DND-41 (cell line): ENCODE data around the gene TPPP2.

Experiments used
- ATAC-seq: fragments of 200-7000 bp; cut with Tn5 transposase; 3 replicates; pipeline ENCODE4 v1.9.1; 2021; ENCODE audit warnings: low read depth; ENCODE audit not compliant: insufficient read depth
- DNase-seq: peaks from one replicate; pipeline ENCODE4 v3.0.0-alpha.2; 2020
- H2AFZ ChIP-seq: 2 replicates; pipeline ENCODE4 v1.6.0; 2012; ENCODE audit warnings: low read depth, low read length
- H3K27ac ChIP-seq: 2 replicates; pipeline ENCODE4 v1.5.1; 2012; ENCODE audit warnings: low read length, inconsistent platforms
- H3K27me3 ChIP-seq: fragments of 200-600 bp; sonication (generic); 2 replicates; pipeline ENCODE4 v1.6.0; 2012; ENCODE audit warnings: low read length, mild to moderate bottlenecking, inconsistent platforms; ENCODE audit not compliant: insufficient read depth, poor library complexity
- H3K36me3 ChIP-seq: 2 replicates; pipeline ENCODE4 v1.5.1; 2012; ENCODE audit warnings: low read length, inconsistent platforms; ENCODE audit not compliant: insufficient read depth
- H3K4me1 ChIP-seq: 2 replicates; pipeline ENCODE4 v1.5.1; 2012; ENCODE audit warnings: mild to moderate bottlenecking, low read length; ENCODE audit not compliant: insufficient read depth
- H3K4me2 ChIP-seq: 2 replicates; pipeline ENCODE4 v1.6.0; 2012; ENCODE audit warnings: mild to moderate bottlenecking, moderate library complexity, low read length, inconsistent platforms; ENCODE audit not compliant: insufficient read depth
- H3K4me3 ChIP-seq, 2 experiments: fragments of 200-600 bp in 1 of 2; shearing (Covaris generic) in 1 of 2; 2 replicates each; pipeline ENCODE4 v1.5.1; 2012 to 2016; ENCODE audit warnings: inconsistent platforms in 2 of 2, low read length in 2 of 2, mild to moderate bottlenecking in 2 of 2, low read depth in 1 of 2, moderate library complexity in 1 of 2
- H3K79me2 ChIP-seq: 2 replicates; pipeline ENCODE4 v1.6.0; 2012; ENCODE audit warnings: low read length, inconsistent platforms; ENCODE audit not compliant: insufficient read depth
- H3K9ac ChIP-seq: 2 replicates; pipeline ENCODE4 v1.6.0; 2012; ENCODE audit warnings: low read depth, mild to moderate bottlenecking, inconsistent platforms, low read length, moderate library complexity
- H3K9me3 ChIP-seq: 2 replicates; pipeline ENCODE4 v1.5.1; 2012; ENCODE audit warnings: low read length, moderate library complexity, mild to moderate bottlenecking, inconsistent platforms; ENCODE audit not compliant: insufficient read depth, severe bottlenecking
- H4K20me1 ChIP-seq: 2 replicates; pipeline ENCODE4 v1.6.0; 2012; ENCODE audit warnings: low read length; ENCODE audit not compliant: insufficient read depth
- EZH2 ChIP-seq: IDR thresholded peaks from 3 replicates; pipeline ENCODE4 v1.6.1; 2012; ENCODE audit warnings: borderline replicate concordance, low read depth, mild to moderate bottlenecking, moderate library complexity, low read length, inconsistent platforms; ENCODE audit not compliant: severe bottlenecking
- TF ChIP-seq, protein P1 (sequence below): IDR thresholded peaks from 2 replicates; pipeline ENCODE4 v1.5.1; 2012; ENCODE audit warnings: borderline replicate concordance, low read length, moderate library complexity, mild to moderate bottlenecking; ENCODE audit not compliant: poor library complexity, severe bottlenecking; ENCODE audit errors: extremely low read depth

Gene TPPP2

GRCh38 chr14:21026274-21026987 is 3.6 kb upstream of the TPPP2 start:
- no peak overlapping the region for H3K27ac ChIP-seq
- H3K36me3 ChIP-seq: no peaks in the 10 kb centered on the region
- no peaks in the 10 kb centered on the region for H4K20me1 ChIP-seq
- H3K9ac ChIP-seq: no peak overlapping the region
- H3K27me3 ChIP-seq: peaks cover 11% of the 10 kb centered on the region
- peaks cover 17% of the 10 kb centered on the region for H3K4me1 ChIP-seq
- TF ChIP-seq EZH2: no peak
- TF ChIP-seq, protein P1, sequence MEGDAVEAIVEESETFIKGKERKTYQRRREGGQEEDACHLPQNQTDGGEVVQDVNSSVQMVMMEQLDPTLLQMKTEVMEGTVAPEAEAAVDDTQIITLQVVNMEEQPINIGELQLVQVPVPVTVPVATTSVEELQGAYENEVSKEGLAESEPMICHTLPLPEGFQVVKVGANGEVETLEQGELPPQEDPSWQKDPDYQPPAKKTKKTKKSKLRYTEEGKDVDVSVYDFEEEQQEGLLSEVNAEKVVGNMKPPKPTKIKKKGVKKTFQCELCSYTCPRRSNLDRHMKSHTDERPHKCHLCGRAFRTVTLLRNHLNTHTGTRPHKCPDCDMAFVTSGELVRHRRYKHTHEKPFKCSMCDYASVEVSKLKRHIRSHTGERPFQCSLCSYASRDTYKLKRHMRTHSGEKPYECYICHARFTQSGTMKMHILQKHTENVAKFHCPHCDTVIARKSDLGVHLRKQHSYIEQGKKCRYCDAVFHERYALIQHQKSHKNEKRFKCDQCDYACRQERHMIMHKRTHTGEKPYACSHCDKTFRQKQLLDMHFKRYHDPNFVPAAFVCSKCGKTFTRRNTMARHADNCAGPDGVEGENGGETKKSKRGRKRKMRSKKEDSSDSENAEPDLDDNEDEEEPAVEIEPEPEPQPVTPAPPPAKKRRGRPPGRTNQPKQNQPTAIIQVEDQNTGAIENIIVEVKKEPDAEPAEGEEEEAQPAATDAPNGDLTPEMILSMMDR: no peak
- DNase-seq (no peak), ATAC-seq (no peak)
- no peaks in the 10 kb centered on the region for H3K9me3 ChIP-seq
- no peak overlapping the region for H3K4me3 ChIP-seq
- H3K79me2 ChIP-seq: no peaks in the 10 kb centered on the region
- H3K4me2 ChIP-seq: no peak overlapping the region
- H2AFZ ChIP-seq: no peak overlapping the region

DNA sequence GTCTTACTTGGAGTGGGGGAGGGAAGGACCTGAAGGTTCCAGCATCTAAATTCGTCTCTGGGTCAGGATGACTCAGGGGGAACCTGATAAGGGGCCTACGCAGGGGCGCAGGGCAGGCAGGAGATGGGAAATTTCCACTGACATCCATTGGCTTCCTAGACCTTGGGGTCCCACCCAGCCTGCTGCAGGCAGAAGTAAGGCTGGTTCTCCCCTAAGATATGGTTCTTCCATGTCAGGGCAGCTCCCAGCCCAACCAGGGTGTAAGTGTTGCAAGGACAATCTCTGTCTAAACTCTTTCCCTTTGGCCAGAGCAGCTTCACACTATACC is 3.1 kb upstream of the TPPP2 start:
- Histone ChIP-seq H3K4me2 (no peak overlapping the region), H3K4me3 (no peak overlapping the region)

GRCh38 chr14:21030531-21030930 is 514 bp downstream of the TPPP2 start:
- H3K27me3 ChIP-seq: peaks cover 30% of the 10 kb centered on the region
- no peak overlapping the region for H3K27ac ChIP-seq
- H3K4me2 ChIP-seq: no peak overlapping the region
- H4K20me1 ChIP-seq: no peaks in the 10 kb centered on the region
- no peaks in the 10 kb centered on the region for H3K36me3 ChIP-seq
- peaks cover under 1% of the 10 kb centered on the region for H3K4me1 ChIP-seq
- no peak overlapping the region for H3K9ac ChIP-seq
- no peaks in the 10 kb centered on the region for H3K79me2 ChIP-seq
- H3K9me3 ChIP-seq: no peaks in the 10 kb centered on the region
- no peak for DNase-seq
- ATAC-seq: no peak
- H2AFZ ChIP-seq: no peak overlapping the region
- H3K4me3 ChIP-seq: no peak overlapping the region
- TF ChIP-seq, protein P1: no peak
- no peak for TF ChIP-seq EZH2

More for the DNA sequence above, 3.1 kb upstream of the TPPP2 start:
- ATAC-seq (no peak), DNase-seq (no peak)
- H3K4me1 ChIP-seq: peaks cover 17% of the 10 kb centered on the region
- TF ChIP-seq, protein P1: no peak
- TF ChIP-seq EZH2: no peak
- H3K36me3 ChIP-seq: no peaks in the 10 kb centered on the region
- H2AFZ ChIP-seq: no peak overlapping the region
- H4K20me1 ChIP-seq: no peaks in the 10 kb centered on the region
- H3K27me3 ChIP-seq: peaks cover 16% of the 10 kb centered on the region
- no peak overlapping the region for H3K27ac ChIP-seq
- H3K79me2 ChIP-seq: no peaks in the 10 kb centered on the region
- no peaks in the 10 kb centered on the region for H3K9me3 ChIP-seq
- H3K9ac ChIP-seq: no peak overlapping the region
